Activated CD4-positive, alpha-beta T cell treated with anti-CD3 and anti-CD28 coated beads for 48 hours (primary cell): ENCODE measurements around the gene LRATD1.

Experiments used
- DNase-seq: peaks from one replicate; pipeline ENCODE4 v3.0.0-alpha.2; 2020

LRATD1 gene

GRCh38 chr2:14634182-14634488 lies 1.6 kb downstream of the LRATD1 start:
- DNase-seq, result no peak

GRCh38 chr2:14634489-14635390 lies 2.2 kb downstream of the LRATD1 start:
- DNase-seq, result peak; percentile 53

- peak; percentile 2 for DNase-seq
Measured at GRCh38 chr2:14635391-14635871, 2.9 kb downstream of the LRATD1 start.

GRCh38 chr2:14638488-14638887 lies 6.0 kb downstream of the LRATD1 start:
- DNase-seq, result no peak

DNA sequence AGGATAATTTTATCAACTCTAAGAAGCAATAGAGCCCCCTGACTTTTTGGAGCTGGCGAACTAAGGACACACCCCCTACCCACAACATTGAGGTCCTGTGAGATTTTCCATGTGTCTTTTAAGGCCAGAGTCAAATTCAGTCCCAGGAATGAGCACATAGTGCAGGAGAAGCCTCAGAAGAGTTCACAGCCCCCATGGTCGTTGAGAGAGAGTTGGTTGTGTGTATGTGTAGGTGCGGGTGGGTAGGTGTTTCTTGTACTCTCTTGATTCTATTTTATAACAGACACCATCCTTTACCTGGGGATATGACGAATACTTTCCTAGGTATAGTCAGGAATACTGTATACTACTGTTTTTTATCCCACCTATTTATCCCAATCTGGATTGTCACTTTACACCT lies 8.6 kb downstream of the LRATD1 start:
- DNase-seq, result no peak

- no peak for DNase-seq
Measured at GRCh38 chr2:14642499-14642898, 10.0 kb downstream of the LRATD1 start.

DNA sequence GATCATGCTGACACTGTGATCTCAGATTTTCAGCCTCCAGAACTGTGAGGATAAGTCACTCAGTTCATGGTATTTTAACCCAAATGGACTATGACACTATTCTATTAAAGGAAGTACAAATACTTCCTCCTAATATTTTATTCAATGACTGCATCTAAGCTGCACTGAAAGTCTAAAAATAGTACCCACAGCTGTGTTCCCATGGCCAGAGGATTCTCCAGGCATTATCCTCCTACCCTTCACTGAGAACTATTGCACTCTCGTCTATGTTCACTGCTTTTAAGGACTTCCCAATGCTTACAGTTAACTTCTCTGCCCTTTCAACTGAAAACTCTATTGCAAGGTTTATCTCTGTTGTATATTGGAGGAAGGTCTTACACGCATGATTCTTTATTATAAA lies 15.2 kb downstream of the LRATD1 start:
- no peak for DNase-seq

DNA sequence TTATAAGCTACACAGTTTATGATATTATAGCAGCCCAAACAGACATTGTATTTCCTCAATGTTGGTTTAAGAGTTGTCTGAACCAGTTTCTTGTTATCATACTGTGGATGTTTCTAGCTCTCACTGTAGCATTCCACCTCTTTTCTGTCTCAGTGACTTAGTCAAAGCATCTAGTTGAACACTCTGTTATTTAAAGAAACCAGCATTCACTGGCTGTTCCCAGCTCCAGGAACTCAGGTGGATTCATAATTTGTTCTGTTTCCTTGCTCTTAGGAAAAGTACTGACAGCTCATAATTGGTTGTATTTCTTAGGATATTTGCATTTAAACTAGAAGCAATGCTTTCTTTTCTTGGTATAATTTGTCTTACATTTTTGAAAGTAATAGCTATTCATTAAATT lies 17.5 kb downstream of the LRATD1 start:
- no peak for DNase-seq

DNA sequence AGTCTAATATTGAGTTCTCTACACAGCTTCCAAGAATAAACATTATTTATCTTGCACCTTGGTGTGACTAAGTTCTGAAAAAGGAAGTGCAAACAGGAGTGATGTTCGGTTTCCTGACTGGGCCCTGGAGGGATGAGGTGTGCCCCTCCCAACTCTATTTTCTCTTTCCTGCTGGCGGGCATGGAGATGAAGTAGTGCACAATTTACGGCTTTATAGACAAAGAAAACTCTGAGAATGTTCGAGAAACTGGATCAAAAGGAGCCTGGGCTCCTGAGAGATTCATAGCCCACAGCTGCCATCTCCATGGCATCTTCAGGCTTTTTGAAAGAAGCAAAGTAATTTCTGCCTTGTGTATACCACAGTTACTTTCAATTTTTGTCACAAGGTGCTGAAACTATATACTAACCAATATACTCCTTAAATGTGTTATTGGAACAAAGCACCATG lies 22.3 kb downstream of the LRATD1 start:
- no peak for DNase-seq

DNA sequence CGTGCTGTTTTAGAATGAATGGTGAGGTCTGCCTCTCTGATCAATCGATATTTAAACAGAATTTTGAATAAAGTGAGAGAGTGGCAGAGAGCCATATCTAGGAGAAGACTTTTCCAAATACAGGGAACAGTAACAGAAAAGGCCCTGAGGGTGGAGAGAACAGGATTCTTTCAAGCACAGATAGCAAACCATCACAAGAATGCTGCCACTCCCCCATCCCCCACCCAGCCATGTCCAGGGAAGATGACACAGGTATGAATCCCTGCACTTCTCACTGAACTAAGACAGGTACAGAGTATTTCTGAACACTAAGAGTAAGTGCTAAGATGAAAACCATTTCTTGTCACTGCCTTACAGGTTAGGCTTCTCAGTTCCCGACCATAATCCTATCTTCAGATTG lies 23.6 kb downstream of the LRATD1 start:
- DNase-seq, result no peak

- DNase-seq, result no peak
Measured at GRCh38 chr2:14661163-14661562, 28.6 kb downstream of the LRATD1 start.

- no peak for DNase-seq
Measured at GRCh38 chr2:14673351-14673875, 40.9 kb downstream of the LRATD1 start.

GRCh38 chr2:14675489-14675888 lies 43.0 kb downstream of the LRATD1 start:
- DNase-seq, result no peak

DNA sequence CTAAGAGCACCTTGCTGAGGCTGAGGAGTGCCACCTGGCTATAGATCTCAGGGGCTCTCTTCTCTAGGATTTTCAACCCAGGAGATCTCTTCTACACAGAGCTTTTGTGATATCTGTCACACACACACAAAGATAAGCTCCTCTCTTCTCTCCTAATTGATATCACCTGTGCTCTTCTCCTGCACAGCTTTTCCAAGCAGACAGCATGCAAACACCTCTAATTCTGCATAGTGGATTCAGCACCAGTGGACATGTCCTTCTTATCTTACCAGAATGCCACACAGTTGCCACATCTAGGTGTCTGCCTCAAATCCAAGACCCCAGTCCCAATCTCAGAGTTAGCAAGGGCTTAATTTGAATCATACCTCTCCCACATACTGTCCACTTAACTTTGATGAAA lies 43.9 kb downstream of the LRATD1 start:
- DNase-seq, result no peak

GRCh38 chr2:14677039-14677438 lies 44.5 kb downstream of the LRATD1 start:
- no peak for DNase-seq

DNA sequence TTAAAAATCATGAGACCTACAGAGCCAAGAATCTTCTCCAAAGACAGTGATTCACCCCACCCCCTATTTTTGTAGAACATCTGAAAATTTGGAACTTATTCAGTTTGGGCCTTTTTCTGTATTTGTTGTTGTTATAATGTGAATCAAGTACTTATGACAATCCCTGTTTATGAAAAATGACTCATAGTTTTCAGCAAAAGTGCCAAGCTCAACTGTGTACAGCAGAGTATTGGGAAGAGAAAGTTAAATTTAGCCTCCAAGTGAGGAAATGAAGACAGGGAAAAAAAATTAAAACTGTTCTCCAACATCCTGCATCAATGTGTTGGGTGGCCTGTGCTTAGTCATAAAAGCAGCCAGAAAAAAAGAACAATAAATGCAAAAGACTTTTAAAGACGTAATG lies 46.2 kb downstream of the LRATD1 start:
- no peak for DNase-seq

GRCh38 chr2:14681608-14682007 lies 49.1 kb downstream of the LRATD1 start:
- no peak for DNase-seq
